ENCODE results near the gene BACH2.

BACH2 gene

DNA sequence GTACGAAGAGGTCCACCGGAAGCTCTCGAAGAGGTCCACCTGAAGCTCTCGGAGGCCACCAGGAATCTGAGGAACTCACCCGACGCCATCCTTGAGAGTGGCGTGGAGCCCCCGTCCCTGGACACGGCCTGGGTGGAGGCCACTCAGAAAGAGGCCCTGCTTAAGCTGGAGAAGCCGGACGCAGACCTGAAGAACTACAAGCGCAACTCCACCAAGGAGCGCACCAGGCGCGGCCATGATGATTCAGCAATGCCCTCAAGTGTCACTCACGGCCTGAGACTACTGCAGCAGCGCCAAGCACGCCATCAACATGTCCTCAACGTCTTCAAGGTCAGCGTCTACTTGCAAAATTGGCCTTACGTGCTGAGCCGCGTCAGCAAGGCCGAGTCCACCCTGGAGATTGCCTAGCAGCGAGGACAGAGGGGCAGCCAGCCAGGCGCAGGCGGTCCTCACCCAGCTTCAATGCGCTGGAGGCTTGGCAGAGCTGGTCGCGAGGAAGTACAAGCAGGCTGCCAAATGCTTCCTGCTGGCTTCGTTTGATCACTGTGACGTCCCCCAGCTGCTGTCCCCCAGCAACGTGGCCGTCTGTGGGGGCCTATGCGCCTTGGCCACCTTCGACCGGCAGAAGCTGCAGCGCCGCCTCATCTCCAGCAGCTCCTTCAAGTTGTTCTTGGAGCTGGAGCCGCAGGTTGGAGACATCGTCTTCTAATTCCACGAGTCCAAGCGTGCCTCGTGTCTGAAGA, 410.1 kb downstream of the BACH2 start:
- DNase-seq, result no peak
